Testis (tissue), 3 donors: ENCODE results near the gene GLOD5. TPM values are rescaled to one million over a fixed set of nuclear protein-coding genes. Genes with fewer than 3 reads are reported as not detected.

Source experiments
- DNase-seq: peaks from one replicate; pipeline ENCODE4 v3.0.0-alpha.2; 2019
- H3K27ac ChIP-seq, 2 donors: fragments of 200-600 bp; sonication (generic); one replicate each; pipeline ENCODE4 v1.5.1; 2019
- H3K27me3 ChIP-seq: fragments of 200-600 bp; sonication (generic); one replicate; pipeline ENCODE4 v1.5.1; 2019
- H3K36me3 ChIP-seq: fragments of 200-600 bp; sonication (generic); one replicate; pipeline ENCODE4 v1.5.1; 2017; ENCODE audit warnings: low read depth; ENCODE audit errors: missing control alignments
- H3K4me1 ChIP-seq: fragments of 200-600 bp; sonication (generic); one replicate; pipeline ENCODE4 v1.5.1; 2019
- H3K4me3 ChIP-seq, 2 donors: fragments of 200-600 bp; sonication (generic); one replicate each; pipeline ENCODE4 v1.5.1; 2017 to 2019
- H3K9me3 ChIP-seq: fragments of 200-600 bp; sonication (generic); one replicate; pipeline ENCODE4 v1.5.1; 2017
- CTCF ChIP-seq, 3 experiments: fragments of 450-650 bp in 2 of 3; fragments of 200-600 bp in 1 of 3; sonication (generic) in 1 of 3; IDR thresholded peaks; one replicate each; pipeline ENCODE4 v1.5.1; 2016 to 2019; ENCODE audit warnings: antibody characterized with exemption in 3 of 3, mild to moderate bottlenecking in 2 of 3, moderate library complexity in 1 of 3
- POLR2A ChIP-seq: fragments of 450-650 bp; IDR thresholded peaks from one replicate; pipeline ENCODE4 v1.6.1; 2017; ENCODE audit warnings: antibody characterized with exemption, mild to moderate bottlenecking, moderate library complexity
- WGBS, 2 donors: methylation state at CpG; one replicate each; pipeline ENCODE4 v1.1.5; 2018; 5-methylcytosine and 5-hydroxymethylcytosine counted together
- intact Hi-C: fragments of 100-400 bp; cut with DNase I; formaldehyde crosslinking; loops from one replicate; pipeline ENCODE4 v1.15.1; 2023; ENCODE audit warnings: low total_unique reads
- polyA plus RNA-seq: library from polyadenylated mRNA; stranded (reverse); fragments of 350-450 nt; fragmentation: Illumina TruSeq; extraction: RNeasy Lipid Tissue Mini Kit (QIAGEN cat#74804); gene quantifications from one replicate; pipeline ENCODE4 v1.2.3, GENCODE V29; 2014; ENCODE audit warnings: low read depth, low replicate concordance; ENCODE audit not compliant: insufficient read depth
- total RNA-seq, 2 donors: library from RNA; depleted of rRNA; stranded (reverse); fragments of >200 nt; gene quantifications; one replicate each; pipeline ENCODE4 v1.2.3, GENCODE V29; 2016

GLOD5 gene
- total and polyA plus RNA-seq, 3 donors from 2014 or later: 0.83 TPM; not detected in 2

- 0% methylated on average over 9 to 41 of the region's 48 CpGs for WGBS, 2 donors
- Histone ChIP-seq H3K9me3 (no peaks in the 10 kb centered on the region), H3K27me3 (no peaks in the 10 kb centered on the region), H3K4me1 (no peaks in the 10 kb centered on the region), H3K4me3 (peak overlapping the region; percentile 57 to 73), H3K36me3 (no peaks in the 10 kb centered on the region), H3K27ac (peak overlapping the region; percentile 83 to 86)
- intact Hi-C loops: no loop called here
- TF ChIP-seq POLR2A (no peak), CTCF (IDR thresholded peaks at IDR 0.05) (no peak)
- peak; percentile 94 for DNase-seq
These were observed 24.2 kb upstream of the GLOD5 start for GRCh38 chrX:48737213-48737938.

- no peaks in the 10 kb centered on the region for H3K36me3 ChIP-seq
- intact Hi-C loops: no loop called here
- H3K27me3 ChIP-seq: no peaks in the 10 kb centered on the region
- WGBS, 2 donors: 24 to 28% methylated on average over 6 to 7 of the region's 7 CpGs
- H3K27ac ChIP-seq: peak overlapping the region; percentile 83 to 86
- no peaks in the 10 kb centered on the region for H3K4me1 ChIP-seq
- H3K9me3 ChIP-seq: no peaks in the 10 kb centered on the region
- no peak for DNase-seq
- TF ChIP-seq POLR2A (no peak), CTCF (IDR thresholded peaks at IDR 0.05) (no peak)
- peak overlapping the region; percentile 57 to 73 for H3K4me3 ChIP-seq
These were observed 23.6 kb upstream of the GLOD5 start for GRCh38 chrX:48737940-48738339.

- DNase-seq: peak; percentile 69
- H3K4me3 ChIP-seq: no peak overlapping the region
- H3K27ac ChIP-seq: no peak overlapping the region
- 81 to 96% methylated on average over 5 to 8 of the region's 8 CpGs for WGBS, 2 donors
- TF ChIP-seq CTCF (IDR thresholded peaks at IDR 0.05) (no peak), POLR2A (no peak)
- H3K36me3 ChIP-seq: no peaks in the 10 kb centered on the region
- no peaks in the 10 kb centered on the region for H3K9me3 ChIP-seq
- H3K4me1 ChIP-seq: no peaks in the 10 kb centered on the region
- H3K27me3 ChIP-seq: no peaks in the 10 kb centered on the region
- intact Hi-C loops: no loop called here
These were observed 19.7 kb upstream of the GLOD5 start for GRCh38 chrX:48741834-48742233.

GRCh38 chrX:48745222-48745621 is 16.3 kb upstream of the GLOD5 start:
- Histone ChIP-seq H3K36me3 (no peaks in the 10 kb centered on the region), H3K4me3 (no peak overlapping the region), H3K4me1 (no peaks in the 10 kb centered on the region), H3K27me3 (no peaks in the 10 kb centered on the region), H3K27ac (no peak overlapping the region), H3K9me3 (no peaks in the 10 kb centered on the region)
- intact Hi-C loops: no loop called here
- DNase-seq: no peak
- TF ChIP-seq CTCF (IDR thresholded peaks at IDR 0.05) (no peak), POLR2A (no peak)
- WGBS, 2 donors: 83 to 92% methylated on average over 4 of the region's 4 CpGs

GRCh38 chrX:48747415-48748016 is 14.0 kb upstream of the GLOD5 start:
- WGBS, 2 donors: 59 to 72% methylated on average over 7 to 8 of the region's 8 CpGs

More at GRCh38 chrX:48747415-48748016, 14.0 kb upstream of the GLOD5 start:
- Histone ChIP-seq H3K27ac (no peak overlapping the region), H3K4me3 (no peak overlapping the region), H3K4me1 (no peaks in the 10 kb centered on the region), H3K9me3 (no peaks in the 10 kb centered on the region), H3K27me3 (no peaks in the 10 kb centered on the region), H3K36me3 (no peaks in the 10 kb centered on the region)
- DNase-seq: no peak
- intact Hi-C loops: no loop called here
- no peak for TF ChIP-seq CTCF (IDR thresholded peaks at IDR 0.05)
- no peak for TF ChIP-seq POLR2A
